Activated CD4-positive, alpha-beta T cell treated with anti-CD3 and anti-CD28 coated beads, Interleukin-2, amount 50 U/mL, for 4 hours (primary cell): ENCODE measurements around the gene CAPSL.
A peak's percentile ranks its signal among the peaks of the same experiment; 100 is the strongest.
"Not testable (repeated sequence)": the region's sequence is repeated elsewhere in the genome, so short reads cannot be mapped to it uniquely, and the experiment has no call there.

ENCODE experiments used
- DNase-seq, 2 experiments: peaks; one replicate each; pipeline ENCODE4 v3.0.0-alpha.2; 2020

The CAPSL gene

DNA sequence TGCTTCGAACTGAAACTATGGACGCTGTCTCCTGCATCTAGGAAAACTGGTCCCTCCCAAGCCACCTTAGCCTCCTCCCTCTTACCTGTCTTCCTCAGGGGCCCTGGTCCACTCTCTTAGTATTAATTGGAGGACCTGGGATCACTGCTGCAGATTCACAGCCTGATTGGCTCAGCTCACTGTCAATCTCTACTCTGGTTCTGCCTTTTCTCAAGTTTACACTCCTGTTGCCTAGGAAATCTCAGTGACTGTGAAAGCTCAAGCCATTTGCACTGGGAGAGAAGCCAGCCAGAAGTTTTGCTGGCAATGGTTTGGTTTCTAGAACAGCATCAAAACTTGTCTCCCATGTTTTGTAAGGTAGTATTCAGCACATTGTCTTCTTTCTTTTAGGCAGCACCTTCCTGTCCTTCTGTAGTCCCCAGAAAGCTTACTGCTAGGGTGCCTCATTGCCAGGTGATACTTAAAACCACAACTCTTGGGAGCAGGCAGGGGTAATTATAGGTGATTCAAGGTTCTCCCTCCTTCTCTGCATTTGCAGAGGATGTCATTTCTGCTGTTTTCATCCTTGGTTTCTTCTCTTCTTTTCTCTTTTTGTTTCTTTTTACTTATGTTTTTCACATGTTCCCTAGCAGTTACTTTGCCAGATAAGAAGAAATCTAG lies at the start of gene CAPSL:
TSS of gene CAPSL (minus strand) at position 55 of the 660 bp plus-strand sequence. CDS start 17,502 bp downstream, outside the sequence.
- no peak for DNase-seq

DNA sequence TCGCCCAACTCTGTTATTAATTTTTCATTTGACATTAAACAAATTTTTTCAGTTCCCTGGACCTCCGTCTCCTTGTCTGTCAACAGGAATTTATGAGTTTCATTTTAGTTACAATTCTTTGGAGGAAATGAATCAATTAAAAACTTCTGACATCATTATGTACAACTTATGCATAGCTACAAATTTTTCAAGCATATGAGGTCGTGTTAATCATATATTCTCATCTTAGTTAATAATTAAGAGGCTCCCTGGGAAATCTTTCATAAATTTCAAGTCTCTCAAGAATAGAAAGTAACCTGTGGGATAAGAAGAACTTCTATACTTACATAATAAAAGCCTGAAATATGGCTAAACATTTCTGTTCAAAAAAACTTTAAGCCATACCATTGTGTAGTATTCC lies 49.4 kb upstream of the CAPSL start:
- DNase-seq = no peak

DNA sequence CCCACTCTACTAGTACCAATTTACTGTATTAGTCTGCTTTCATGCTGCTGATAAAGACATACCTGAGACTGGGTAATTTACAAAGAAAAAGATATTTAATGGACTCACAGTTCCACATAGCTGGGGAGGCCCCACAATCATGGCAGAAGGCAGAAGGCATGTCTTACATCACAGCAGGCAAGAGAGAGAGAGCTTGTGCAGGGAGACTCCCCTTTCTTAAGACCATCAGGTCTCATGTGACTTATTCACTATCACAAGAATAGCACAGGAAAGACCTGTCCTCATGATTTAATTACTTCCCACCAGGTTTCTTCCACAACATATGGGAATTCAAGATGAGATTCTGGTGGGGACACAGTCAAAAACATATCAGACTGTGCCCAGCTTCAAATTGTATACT lies 41.3 kb upstream of the CAPSL start:
- DNase-seq = no peak

DNA sequence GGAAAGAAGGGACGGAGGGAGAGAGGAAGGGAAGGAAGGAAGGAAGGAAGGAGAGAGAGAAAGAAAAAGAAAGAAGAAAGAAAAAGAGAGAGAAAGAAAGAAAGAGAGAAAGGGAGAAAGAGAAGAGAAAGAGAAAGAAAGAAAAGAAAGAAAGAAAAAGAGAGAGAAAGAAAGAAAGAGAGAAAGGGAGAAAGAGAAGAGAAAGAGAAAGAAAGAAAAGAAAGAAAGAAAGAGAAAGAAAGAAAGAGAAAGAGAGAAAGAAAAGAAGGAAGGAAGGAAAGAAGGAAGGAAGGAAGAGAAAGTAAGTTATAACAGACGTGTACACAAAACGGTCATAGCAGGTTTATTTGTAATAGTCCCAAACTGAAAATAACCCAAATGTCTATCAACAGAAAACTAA lies 38.4 kb upstream of the CAPSL start:
- not testable (repeated sequence) for DNase-seq

DNA sequence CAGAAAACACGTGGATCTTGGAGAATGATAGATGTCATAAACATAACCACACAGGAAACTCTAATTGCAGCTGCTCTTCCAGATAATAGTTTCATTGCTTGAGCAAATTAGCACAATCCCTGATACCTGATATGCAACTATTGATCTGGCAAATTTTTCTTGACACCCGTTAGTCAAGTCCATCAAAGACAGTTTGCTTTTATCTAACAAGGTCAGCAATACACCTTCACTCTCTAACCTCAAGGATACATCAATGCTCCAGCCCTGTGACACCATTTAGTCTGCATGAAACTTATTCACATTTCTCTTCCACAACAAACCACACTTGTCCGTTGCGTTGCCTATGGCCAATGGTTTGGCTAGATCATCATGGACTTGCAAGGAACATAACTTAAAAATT lies 36.1 kb upstream of the CAPSL start:
- no peak for DNase-seq

DNA sequence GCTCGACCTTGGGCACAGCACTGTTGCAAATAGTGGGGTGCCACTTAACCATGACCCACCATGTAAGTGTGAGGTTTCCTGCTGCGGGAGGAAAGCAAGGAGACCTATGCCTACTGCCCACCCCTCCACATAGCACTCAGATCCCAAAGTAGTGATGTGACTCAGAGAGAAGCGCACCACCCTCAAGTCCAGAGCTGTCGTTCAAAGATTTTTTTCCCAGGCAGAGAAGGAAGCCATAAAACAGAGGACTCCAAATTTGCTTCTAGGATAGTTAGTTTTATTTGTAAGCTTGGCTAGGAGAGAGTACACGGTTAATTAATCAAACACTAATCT lies 33.4 kb upstream of the CAPSL start:
- DNase-seq = no peak

DNA sequence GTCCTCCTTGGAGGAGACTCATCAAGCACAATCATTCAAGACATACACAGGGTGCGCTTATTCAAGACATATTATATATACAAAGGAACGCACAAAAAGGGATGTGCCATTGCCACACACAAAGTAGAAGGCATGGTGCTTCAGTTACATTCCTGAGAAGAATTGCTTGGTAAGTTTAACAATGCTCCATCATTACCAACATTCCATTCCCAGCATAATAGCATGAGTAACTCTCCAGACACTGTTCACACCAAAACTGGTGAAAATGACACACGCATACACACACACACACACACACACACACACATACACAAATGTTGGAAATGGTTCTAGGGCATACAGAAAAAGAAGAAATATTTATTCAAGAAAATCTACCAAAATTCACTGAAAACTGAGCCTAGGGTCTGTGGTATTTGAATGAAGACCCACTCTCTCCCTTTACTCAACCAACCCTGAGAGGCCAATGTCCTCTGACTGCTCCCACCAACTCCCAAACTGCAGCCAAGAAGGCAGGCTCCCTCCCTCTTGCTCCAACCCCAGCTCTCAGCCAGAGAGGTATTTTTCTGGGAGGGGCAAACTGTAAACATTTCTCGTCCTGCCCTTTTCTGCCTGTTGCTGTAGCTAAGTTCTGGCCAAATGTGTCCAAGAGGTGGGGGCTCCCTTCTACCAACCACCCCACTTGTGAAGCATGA lies 32.9 kb upstream of the CAPSL start:
- DNase-seq = no peak

DNA sequence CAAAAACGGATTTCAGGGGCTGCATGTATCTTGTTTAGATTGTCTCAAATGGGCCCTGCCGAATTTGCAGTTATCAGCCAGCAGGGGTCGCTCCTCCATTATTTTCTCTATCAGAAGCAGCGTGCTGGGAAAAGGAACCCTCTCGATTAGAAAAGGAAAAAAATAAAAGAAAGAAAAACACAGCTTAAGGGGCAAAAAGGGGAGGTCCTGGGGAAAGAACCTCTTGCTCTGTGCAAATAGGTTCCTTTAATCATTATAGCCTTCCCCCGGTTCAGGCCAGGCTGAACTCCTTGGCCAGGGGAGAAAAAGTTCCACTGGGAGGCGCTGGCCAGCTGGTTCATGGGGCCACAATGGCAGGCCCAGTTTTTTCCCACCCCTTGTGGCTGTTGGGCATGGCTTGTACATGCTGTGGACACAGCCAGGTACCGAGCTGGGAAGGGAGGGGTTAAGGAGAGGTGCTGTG lies 25.0 kb upstream of the CAPSL start:
- DNase-seq = no peak

DNA sequence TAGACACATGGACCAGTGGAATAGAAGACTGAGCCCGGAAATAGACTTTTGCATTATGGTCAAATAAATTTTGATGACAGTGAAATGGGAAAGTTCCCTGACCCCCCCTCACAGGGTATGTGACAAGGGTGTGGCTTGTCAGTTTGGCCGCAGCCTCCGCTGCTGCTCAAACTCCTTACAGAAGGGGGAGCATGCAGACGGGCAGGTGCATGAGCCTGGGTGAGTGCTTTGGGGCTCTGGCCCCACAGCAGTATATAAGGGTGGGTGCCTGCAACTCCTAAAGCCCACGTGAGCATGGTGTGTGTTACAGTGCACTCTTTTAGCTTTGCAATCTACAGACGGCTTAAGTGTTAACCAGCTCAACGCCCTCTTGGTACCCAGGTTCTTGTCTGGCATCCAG lies 21.9 kb upstream of the CAPSL start:
- DNase-seq = no peak

DNA sequence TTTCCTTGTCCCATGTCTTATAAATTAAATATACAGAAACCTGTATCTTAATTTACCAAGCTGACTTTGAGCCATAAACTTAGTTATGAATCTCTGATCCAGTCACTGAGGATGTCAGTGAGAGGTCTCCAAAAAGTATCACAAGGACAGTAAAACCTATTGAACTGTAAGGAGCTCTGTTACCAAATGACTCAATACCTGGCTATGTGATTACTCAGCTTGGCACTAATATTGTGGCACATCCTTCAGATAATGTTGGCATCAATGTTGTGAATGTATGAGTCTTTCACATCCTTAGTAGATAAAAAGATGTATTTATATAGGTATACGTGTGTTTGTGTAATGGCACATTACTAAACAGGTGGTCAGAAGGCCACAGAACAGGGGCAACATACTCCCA lies 18.0 kb upstream of the CAPSL start:
- no peak for DNase-seq

DNA sequence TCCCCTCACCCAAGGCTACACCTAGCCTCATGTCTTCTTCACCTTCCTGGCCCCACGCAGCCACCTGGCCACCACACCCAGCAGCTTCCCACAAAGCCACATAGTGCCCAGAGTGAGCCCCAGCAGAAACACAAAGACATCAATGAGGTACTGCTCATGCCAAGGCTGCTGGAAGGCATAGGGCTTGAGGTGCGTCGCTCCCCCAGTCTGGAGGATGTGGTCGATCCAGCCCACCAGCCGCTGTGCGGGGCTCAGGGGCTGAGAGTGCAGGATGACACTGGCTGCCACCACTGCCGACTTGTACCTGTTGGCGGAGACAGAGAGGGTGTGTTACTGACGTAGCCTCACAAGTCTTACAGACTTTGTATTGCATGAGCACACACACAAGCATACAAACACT lies 15.8 kb upstream of the CAPSL start:
- DNase-seq = no peak

DNA sequence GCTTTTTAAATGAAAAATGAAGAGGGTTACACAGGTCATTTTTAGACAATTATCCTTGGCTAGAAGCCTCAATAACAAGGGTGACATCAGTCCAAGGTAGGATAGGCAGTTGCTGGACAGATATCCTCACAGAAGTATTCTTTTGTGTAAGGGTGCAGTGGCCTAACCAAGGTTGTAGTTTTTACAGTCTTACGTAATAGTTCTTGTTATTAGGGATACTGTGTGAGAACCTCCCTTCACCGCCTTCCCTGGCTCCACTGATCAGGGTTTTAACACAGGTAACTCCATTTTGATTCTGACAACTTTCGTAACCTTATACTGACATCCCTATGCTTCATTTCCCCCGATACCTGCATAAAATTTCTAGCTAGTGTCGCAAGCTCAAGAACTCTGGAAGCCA lies 8.7 kb upstream of the CAPSL start:
- DNase-seq = no peak

DNA sequence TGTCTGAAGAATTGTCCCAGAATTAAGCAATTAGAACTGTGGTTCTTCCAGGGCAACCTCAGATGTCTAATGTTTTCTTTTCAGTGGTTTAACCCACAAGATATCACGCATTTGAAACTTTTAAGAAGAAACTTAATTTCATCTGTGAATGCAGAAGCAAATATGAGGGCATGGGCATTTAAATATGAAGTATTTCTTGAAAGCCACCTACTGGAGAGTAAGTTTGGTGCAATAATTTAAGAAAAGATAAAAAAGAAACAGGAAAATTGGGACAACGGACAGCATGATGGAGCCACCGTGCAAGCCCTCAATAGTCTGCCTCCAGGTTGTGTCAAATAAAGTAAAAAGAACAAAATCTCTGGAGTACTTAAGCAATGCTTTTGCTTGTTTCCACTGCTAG lies 1.2 kb upstream of the CAPSL start:
- no peak for DNase-seq

DNA sequence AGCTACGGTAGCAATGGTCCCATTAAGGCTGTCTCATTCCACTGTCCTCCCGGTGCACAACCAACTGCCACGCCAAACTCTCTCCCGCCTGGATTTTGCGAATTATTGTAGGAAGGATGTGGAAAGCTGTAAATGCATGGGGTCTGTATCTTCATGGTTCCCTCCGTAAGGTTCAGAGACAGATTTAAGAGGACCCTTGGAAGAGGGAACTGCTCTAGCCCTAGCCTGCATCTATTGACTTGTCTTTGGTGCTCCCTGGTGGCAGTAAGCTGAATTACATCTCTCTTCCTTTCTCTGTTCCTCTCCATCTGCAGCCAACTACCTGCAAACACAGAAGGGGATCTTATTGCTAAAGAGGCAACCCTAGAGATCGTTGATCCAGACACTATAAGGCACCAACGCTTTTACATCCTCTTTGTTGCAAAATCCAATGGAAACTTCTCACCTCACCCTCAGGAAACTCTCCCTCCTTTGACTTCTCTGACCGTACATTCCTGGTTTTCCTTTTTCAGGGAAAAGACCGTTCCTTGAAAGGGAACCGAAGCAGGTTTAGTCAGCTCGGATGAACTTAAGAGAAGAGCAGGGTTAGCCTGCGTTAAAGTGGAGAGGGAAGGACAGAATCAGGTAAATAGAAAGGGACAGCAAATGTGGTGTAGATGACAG lies 11.9 kb downstream of the CAPSL start:
- DNase-seq = peak; percentile 54 to 59

DNA sequence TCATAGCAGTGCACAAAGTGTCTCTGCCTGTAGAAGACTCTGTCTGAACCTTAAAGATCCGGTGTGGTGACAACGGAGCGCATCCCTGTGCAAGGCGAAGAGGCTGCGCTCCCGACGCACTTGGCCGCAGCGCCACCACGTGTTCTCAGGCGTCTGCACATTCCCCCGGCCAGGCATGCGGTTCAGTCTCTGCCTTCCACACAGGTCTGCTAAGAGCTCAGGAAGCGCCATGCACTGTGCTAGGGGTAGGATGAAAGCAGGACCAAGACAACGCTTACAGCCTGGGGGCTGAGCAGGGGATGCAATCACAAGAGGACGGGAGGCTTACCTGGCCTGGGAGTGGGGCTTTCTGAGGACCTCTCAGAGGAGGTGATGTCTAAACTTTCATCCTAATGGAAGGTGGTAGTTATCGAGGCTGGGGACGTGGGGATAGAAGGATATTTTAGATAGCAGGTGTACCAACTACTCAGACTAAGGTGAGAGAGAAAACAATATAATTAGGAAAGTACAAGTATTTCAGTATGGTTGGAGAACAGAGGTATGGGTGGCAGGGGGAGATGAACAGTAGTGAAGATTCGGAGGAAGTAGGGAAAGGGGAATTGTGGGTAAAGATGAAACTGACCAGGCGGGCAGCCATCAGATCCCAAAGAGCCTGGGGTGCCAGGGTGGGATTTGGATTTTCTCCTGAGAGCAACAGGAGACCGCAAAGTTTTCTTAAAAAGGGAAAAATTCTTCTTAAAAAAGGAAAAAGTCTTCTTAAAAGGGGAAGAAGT lies 13.3 kb downstream of the CAPSL start:
- DNase-seq = peak; percentile 83 to 87

DNA sequence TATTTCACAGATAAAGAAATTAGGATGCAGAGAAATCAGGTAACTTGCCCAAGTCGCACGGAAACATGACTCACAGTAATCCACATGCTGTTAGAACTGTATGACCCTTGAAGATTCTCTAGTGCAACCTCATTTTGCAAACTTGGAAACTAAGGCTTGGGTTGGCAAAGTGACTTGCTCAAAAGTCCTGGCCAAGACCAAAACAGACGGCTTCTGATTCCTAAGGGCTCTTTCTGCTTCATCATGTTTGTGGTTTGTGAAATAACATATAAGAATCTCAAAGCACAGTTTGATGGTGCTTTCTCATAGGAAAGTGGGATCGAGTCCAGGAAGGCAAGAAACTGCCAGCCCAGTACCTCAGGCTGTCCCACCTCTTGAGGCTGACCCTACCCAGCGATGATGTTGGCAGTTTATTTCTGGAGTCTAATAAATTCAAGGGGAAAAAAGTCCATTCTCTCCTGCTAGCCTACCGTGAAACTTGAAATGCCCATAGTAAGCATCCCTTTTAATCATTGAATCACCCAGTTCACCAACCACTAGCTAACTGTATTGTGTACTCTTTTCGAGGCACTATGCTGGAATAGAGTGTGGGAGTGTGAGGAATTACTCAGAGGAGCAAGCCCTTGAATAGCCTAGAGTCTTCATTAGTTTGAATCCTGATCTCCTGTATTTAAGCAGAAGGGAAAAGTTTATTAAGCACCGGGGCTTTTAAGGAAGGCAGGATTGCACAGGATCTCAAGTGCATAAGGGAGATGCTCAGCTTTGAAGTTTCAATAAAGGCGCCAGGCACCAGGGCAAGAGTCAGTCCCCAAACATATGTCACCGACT lies 14.1 kb downstream of the CAPSL start:
- peak in 1 of 2 experiments; percentile 19 for DNase-seq

DNA sequence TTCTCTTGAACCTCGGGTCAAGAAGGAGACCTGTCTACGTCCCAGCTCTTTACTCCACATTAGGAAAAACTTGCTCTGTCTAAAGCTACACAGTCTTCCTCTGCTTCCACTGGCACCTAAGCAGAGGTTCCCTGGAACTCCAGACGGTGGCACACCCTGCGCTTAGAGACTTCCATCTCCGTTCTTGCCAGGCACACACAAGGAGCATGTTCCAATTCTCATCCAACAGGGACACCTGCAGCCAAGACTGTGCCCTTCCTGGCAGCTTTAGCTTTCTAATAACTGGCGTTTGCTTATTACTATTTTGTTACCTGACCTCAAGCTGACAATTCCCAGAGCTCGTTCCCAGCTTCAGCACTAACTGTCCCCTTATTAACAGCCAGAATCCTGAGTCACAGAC lies 16.0 kb downstream of the CAPSL start:
- no peak for DNase-seq

DNA sequence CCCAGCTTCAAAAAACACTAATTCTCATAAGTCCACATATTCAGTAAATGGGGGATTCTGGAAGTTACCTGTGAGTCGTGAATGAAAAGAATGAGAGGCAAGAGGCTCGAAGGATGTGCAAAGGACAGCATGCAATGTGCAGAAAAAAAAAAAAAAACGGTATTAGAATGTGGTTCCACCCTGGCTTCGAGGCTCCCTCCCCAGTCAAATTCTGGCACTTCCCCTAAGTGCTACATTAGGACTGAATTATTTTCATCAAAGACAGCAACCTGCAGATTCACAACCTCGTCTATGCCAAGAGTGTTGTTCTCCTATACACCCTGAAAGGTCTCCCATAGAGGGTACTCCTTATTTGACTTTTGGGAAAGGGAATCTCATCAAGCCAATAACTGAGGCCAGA lies 16.5 kb downstream of the CAPSL start:
- DNase-seq = no peak

DNA sequence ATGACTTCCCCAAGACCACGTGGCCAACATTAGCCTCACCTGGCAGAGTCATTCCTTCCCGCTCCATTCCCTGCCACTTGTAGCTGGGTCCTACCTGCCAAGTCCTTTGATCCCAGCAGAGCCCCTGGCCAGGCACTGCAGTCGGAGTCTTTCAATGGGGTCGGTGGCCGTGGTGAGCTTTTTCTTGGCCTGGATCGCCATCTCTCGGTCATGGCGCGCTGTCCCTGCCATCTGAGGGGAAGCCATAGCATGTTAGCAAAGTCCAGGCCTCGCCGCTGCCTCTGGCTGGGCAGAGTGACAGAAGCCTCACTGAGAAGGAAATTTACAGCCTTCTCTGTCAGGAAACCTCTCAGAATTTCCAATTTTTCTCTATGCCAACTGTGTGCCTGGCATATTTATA lies 17.5 kb downstream of the CAPSL start:
- DNase-seq = no peak

DNA sequence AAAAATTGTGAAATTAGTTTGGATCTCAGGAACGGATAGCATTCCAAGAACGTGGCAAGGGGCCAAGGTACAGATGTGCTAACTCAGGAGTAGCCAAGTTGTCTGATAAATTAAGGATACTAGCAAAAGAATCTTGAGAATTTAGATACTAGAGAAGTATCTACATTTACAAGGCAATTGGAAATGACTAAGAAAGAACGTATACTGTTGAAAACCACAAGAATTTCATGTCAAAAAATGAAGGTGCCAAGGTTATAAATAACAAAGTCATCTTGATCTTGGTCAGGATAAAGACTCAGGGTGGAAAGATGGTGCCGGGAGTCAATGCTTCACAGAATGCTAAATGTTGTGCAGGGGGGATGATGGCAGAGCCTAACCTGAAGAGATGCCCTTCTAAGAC lies 19.2 kb downstream of the CAPSL start:
- DNase-seq = no peak

DNA sequence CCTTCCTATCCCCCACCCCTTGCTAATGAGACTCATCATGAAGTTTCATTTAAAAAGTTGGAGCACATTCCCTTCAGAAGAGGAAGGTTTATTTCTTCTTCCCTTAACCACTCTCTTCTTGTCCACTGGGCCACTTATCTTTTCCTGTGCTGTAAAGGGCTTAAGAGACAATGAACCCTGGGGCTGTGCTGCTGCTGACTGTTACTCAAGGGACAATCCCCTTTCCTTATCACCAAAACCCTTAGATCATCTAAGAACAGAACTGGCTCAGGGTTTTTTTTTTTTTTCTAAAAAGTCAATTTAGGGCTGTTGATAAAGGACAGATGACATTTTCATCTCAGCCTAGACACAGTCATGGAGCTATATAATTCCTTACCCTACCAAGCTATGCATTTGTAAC lies 29.6 kb downstream of the CAPSL start:
- no peak for DNase-seq

DNA sequence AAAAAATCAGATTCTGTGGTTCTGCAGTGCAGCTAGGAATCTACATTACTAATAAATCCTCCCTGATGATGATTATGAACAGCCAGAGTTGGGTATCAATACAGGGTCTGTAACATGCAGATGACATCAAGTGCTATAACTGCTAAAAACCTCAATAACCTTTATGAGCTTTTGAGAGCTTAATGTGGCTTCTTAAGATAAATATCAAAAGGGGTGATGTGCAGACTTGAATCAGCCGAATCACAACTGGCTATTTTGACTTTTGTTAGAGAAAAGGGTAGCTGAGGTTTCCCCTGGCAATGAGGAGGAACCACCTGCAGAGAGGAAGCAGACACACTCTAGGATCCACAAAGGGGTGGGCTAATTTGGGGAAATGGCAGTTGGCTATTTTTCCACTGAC lies 30.2 kb downstream of the CAPSL start:
- no peak for DNase-seq
